Neural cell (in vitro differentiated cells): ENCODE results near the gene CKLF. TPM values are rescaled to one million over a fixed set of nuclear protein-coding genes. Genes with fewer than 3 reads are reported as not detected.

Experiments
- H2AFZ ChIP-seq: fragments of 200-600, 300-800 bp; sonication (generic), shearing (Covaris generic); 2 replicates; pipeline ENCODE4 v1.6.0; 2014; ENCODE audit warnings: low read depth, mild to moderate bottlenecking, antibody characterized with exemption, low read length, moderate library complexity
- H3F3A ChIP-seq: fragments of 200-600 bp; shearing (Covaris generic); 2 replicates; pipeline ENCODE4 v1.6.1; 2016; ENCODE audit warnings: mild to moderate bottlenecking, moderate library complexity, mixed read lengths, antibody characterized with exemption, low read length; ENCODE audit not compliant: insufficient read depth, poor library complexity, severe bottlenecking
- H3K27ac ChIP-seq: fragments of 200-600, 300-800 bp; sonication (generic), shearing (Covaris generic); 2 replicates; pipeline ENCODE4 v1.5.1; 2014; ENCODE audit warnings: mild to moderate bottlenecking, low read length, moderate library complexity
- H3K27me3 ChIP-seq: fragments of 300-800, 200-600 bp; sonication (generic), shearing (Covaris generic); 2 replicates; pipeline ENCODE4 v1.6.0; 2014; ENCODE audit warnings: mild to moderate bottlenecking, low read depth, low read length, moderate library complexity; ENCODE audit not compliant: insufficient read depth
- H3K36me3 ChIP-seq: fragments of 300-800, 200-600 bp; sonication (generic), shearing (Covaris generic); 2 replicates; pipeline ENCODE4 v1.5.1; 2014; ENCODE audit warnings: mild to moderate bottlenecking, antibody characterized with exemption, low read length, moderate library complexity; ENCODE audit not compliant: insufficient read depth
- H3K4me2 ChIP-seq: fragments of 300-800, 200-600 bp; sonication (generic), shearing (Covaris generic); 2 replicates; pipeline ENCODE4 v1.6.0; 2014; ENCODE audit warnings: mild to moderate bottlenecking, low read length
- H3K4me3 ChIP-seq: fragments of 300-800, 200-600 bp; sonication (generic), shearing (Covaris generic); 2 replicates; pipeline ENCODE4 v1.5.1; 2014; ENCODE audit warnings: mild to moderate bottlenecking, low read length, moderate library complexity
- H3K79me2 ChIP-seq: fragments of 200-600 bp; shearing (Covaris generic); replicated peaks from 2 replicates; pipeline ENCODE4 v1.6.0; 2014; ENCODE audit warnings: mild to moderate bottlenecking, low read length, moderate library complexity; ENCODE audit not compliant: insufficient read depth
- H3K9ac ChIP-seq: fragments of 300-800, 200-600 bp; sonication (generic), shearing (Covaris generic); 2 replicates; pipeline ENCODE4 v1.6.1; 2016; ENCODE audit warnings: mild to moderate bottlenecking, low read length, mixed read lengths
- H3K9me2 ChIP-seq: fragments of 200-600 bp; shearing (Covaris generic); 2 replicates; pipeline ENCODE4 v1.6.1; 2016; ENCODE audit warnings: mild to moderate bottlenecking, low read length, mixed read lengths; ENCODE audit not compliant: insufficient read depth
- H3K9me3 ChIP-seq: fragments of 200-600, 300-800 bp; sonication (generic), shearing (Covaris generic); 2 replicates; pipeline ENCODE4 v1.6.1; 2016; ENCODE audit warnings: mild to moderate bottlenecking, mixed run types, low read length, moderate library complexity, mixed read lengths
- H4K20me1 ChIP-seq: fragments of 200-600 bp; shearing (Covaris generic); 2 replicates; pipeline ENCODE4 v1.6.1; 2016; ENCODE audit warnings: mild to moderate bottlenecking, mixed run types; ENCODE audit not compliant: insufficient read depth
- EP300 ChIP-seq: fragments of 450-650 bp; conservative IDR thresholded peaks from 2 replicates; pipeline ENCODE4 v1.6.1; 2014; ENCODE audit warnings: antibody characterized with exemption, mild to moderate bottlenecking, moderate library complexity; ENCODE audit not compliant: poor library complexity, severe bottlenecking
- EZH2 ChIP-seq: fragments of 200-600, 300-800 bp; shearing (Covaris generic), sonication (generic); IDR thresholded peaks from 2 replicates; pipeline ENCODE4 v1.6.1; 2014; ENCODE audit warnings: antibody characterized with exemption, low read length, borderline replicate concordance, mild to moderate bottlenecking; ENCODE audit not compliant: insufficient read depth, poor library complexity, severe bottlenecking
- MXI1 ChIP-seq: fragments of 450-650 bp; conservative IDR thresholded peaks from 2 replicates; pipeline ENCODE4 v1.6.1; 2014; ENCODE audit warnings: antibody characterized with exemption, mild to moderate bottlenecking; ENCODE audit not compliant: poor library complexity, severe bottlenecking
- POLR2AphosphoS5 ChIP-seq: IDR thresholded peaks from 2 replicates; pipeline ENCODE4 v1.6.1; 2012
- RAD21 ChIP-seq: fragments of 450-650 bp; conservative IDR thresholded peaks from 2 replicates; pipeline ENCODE4 v1.6.1; 2014; ENCODE audit warnings: antibody characterized with exemption, mild to moderate bottlenecking, moderate library complexity
- REST ChIP-seq: IDR thresholded peaks from 2 replicates; pipeline ENCODE4 v1.6.1; 2012; ENCODE audit warnings: borderline replicate concordance
- SMC3 ChIP-seq: fragments of 450-650 bp; conservative IDR thresholded peaks from 2 replicates; pipeline ENCODE4 v1.6.1; 2014; ENCODE audit warnings: antibody characterized with exemption, mild to moderate bottlenecking, moderate library complexity; ENCODE audit not compliant: poor library complexity
- TAF1 ChIP-seq: IDR thresholded peaks from 2 replicates; pipeline ENCODE4 v1.6.1; 2012; ENCODE audit warnings: low read depth
- polyA plus RNA-seq: library from polyadenylated mRNA; depleted of rRNA; stranded (reverse); fragments of >200 nt; gene quantifications from 2 replicates; pipeline ENCODE4 v1.2.3, GENCODE V29; 2014
- TF ChIP-seq, protein P1 (sequence below): fragments of 450-650 bp; IDR thresholded peaks from 2 replicates; pipeline ENCODE4 v1.5.1; 2014; ENCODE audit warnings: antibody characterized with exemption, mild to moderate bottlenecking, moderate library complexity; ENCODE audit not compliant: poor library complexity, severe bottlenecking

Gene CKLF
- polyA plus RNA-seq, 1 donor from 2014 or later, result 40.8 TPM

- no peaks in the 10 kb centered on the region for H3K79me2 ChIP-seq
- TF ChIP-seq POLR2AphosphoS5 (no peak), EZH2 (no peak), MXI1 (no peak), TAF1 (no peak)
- TF ChIP-seq, protein P1, sequence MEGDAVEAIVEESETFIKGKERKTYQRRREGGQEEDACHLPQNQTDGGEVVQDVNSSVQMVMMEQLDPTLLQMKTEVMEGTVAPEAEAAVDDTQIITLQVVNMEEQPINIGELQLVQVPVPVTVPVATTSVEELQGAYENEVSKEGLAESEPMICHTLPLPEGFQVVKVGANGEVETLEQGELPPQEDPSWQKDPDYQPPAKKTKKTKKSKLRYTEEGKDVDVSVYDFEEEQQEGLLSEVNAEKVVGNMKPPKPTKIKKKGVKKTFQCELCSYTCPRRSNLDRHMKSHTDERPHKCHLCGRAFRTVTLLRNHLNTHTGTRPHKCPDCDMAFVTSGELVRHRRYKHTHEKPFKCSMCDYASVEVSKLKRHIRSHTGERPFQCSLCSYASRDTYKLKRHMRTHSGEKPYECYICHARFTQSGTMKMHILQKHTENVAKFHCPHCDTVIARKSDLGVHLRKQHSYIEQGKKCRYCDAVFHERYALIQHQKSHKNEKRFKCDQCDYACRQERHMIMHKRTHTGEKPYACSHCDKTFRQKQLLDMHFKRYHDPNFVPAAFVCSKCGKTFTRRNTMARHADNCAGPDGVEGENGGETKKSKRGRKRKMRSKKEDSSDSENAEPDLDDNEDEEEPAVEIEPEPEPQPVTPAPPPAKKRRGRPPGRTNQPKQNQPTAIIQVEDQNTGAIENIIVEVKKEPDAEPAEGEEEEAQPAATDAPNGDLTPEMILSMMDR, result no peak
- no peaks in the 10 kb centered on the region for H3F3A ChIP-seq
- H3K36me3 ChIP-seq, result no peaks in the 10 kb centered on the region
- H2AFZ ChIP-seq, result no peak overlapping the region
- no peaks in the 10 kb centered on the region for H3K9me3 ChIP-seq
- H3K9me2 ChIP-seq, result no peaks in the 10 kb centered on the region
- no peak overlapping the region for H3K4me2 ChIP-seq
- no peaks in the 10 kb centered on the region for H3K27me3 ChIP-seq
- no peak overlapping the region for H3K4me3 ChIP-seq
- no peak overlapping the region for H3K9ac ChIP-seq
- H4K20me1 ChIP-seq, result no peaks in the 10 kb centered on the region
- no peak overlapping the region for H3K27ac ChIP-seq
Measured at GRCh38 chr16:66511602-66512271, 40.6 kb upstream of the CKLF start.

DNA sequence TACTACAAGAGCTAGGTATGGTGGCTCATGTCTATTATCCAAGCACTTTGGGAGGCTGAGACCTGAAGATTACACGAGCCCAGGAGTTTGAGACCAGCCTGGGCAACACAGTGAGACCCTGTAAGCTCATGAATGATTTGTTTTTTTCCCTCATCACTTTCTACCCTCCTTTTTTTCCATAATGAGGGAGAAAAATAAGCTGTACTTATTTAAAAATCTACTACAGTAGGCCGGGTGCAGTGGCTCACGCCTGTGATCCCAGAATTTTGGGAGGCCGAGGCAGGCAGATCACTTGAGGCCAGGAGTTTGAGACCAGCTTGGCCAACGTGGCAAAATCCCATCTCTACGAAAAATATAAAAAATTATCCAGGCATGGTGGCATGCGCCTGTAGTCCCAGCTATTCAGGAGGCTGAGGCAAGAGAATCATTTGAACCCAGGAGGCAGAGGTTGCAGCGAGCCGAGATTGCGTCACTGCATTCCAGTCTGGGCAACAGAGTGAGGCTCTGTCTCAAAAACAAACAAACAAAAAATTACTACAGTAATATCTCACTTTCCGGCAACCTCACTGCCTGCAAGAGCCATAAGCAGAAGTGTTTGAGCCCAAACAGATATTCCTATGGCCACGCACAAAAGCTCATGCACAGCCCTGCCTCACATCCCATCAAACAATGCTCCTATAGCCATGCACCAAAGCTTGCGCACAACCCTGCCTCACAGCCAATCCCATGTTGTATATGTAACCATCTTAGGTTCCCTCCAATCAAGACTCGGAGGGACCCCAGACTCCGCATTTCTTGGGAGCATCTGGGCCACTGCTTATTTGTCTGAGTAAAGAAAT lies 39.9 kb upstream of the CKLF start:
- Histone ChIP-seq H3K27me3 (no peaks in the 10 kb centered on the region), H3K9me2 (no peaks in the 10 kb centered on the region), H3K9me3 (no peaks in the 10 kb centered on the region), H3K4me3 (no peak overlapping the region), H3K36me3 (no peaks in the 10 kb centered on the region), H3K27ac (no peak overlapping the region), H4K20me1 (no peaks in the 10 kb centered on the region), H3K4me2 (no peak overlapping the region), H3K9ac (no peak overlapping the region), H2AFZ (no peak overlapping the region), H3F3A (no peaks in the 10 kb centered on the region), H3K79me2 (no peaks in the 10 kb centered on the region)
- no peak for TF ChIP-seq EZH2
- no peak for TF ChIP-seq MXI1
- no peak for TF ChIP-seq POLR2AphosphoS5
- no peak for TF ChIP-seq EP300
- no peak for TF ChIP-seq SMC3
- TF ChIP-seq, protein P1, result no peak
- TF ChIP-seq REST, result no peak
- TF ChIP-seq RAD21, result no peak
- TF ChIP-seq TAF1, result no peak
